Right lung (tissue), 10 donors: ENCODE results near the gene TBC1D8. TPM values are rescaled to one million over a fixed set of nuclear protein-coding genes. Genes with fewer than 3 reads are reported as not detected.
"Not testable (repeated sequence)": the region's sequence is repeated elsewhere in the genome, so short reads cannot be mapped to it uniquely, and the experiment has no call there.

Experiments
- DNase-seq, 2 donors: peaks; one replicate each; pipeline ENCODE4 v3.0.0-alpha.2; 2013
- long read RNA-seq, 8 donors: transcript quantifications; one replicate each; lab custom pipeline, GENCODE V29; 2026
- polyA plus RNA-seq, 5 donors: library from polyadenylated mRNA; unstranded; fragments of 120-200 nt; gene quantifications; one replicate each; pipeline versions ENCODE4 v1.2.1 to v1.2.3, GENCODE V29; 2013; ENCODE audit warnings: inconsistent platforms in 1 of 5, low replicate concordance in 1 of 5; ENCODE audit not compliant: insufficient read length in 5 of 5, insufficient read depth in 1 of 5

The TBC1D8 gene
- 10 to 100 TPM; 24.8 to 34.6 (median 27.4) TPM for polyA plus RNA-seq
- long read RNA-seq, donor 1 = 0 reads
- long read RNA-seq, donor 2, partial matches to known transcripts = 6 of 6 reads
- long read RNA-seq, donor 2, other reads (novel, unspliced or antisense) = 0 of 6 reads
- long read RNA-seq, donor 3, partial matches to known transcripts = 12 of 12 reads
- long read RNA-seq, donor 3, other reads (novel, unspliced or antisense) = 0 of 12 reads
- long read RNA-seq, donor 4 = 0 reads
- long read RNA-seq, donor 5 = 0 reads
- long read RNA-seq, donor 6, partial matches to known transcripts = 12 of 22 reads
- long read RNA-seq, donor 6, other reads (novel, unspliced or antisense) = 9 of 22 reads
- long read RNA-seq, donor 7 = 0 reads
- long read RNA-seq, donor 8 = 0 reads

DNA sequence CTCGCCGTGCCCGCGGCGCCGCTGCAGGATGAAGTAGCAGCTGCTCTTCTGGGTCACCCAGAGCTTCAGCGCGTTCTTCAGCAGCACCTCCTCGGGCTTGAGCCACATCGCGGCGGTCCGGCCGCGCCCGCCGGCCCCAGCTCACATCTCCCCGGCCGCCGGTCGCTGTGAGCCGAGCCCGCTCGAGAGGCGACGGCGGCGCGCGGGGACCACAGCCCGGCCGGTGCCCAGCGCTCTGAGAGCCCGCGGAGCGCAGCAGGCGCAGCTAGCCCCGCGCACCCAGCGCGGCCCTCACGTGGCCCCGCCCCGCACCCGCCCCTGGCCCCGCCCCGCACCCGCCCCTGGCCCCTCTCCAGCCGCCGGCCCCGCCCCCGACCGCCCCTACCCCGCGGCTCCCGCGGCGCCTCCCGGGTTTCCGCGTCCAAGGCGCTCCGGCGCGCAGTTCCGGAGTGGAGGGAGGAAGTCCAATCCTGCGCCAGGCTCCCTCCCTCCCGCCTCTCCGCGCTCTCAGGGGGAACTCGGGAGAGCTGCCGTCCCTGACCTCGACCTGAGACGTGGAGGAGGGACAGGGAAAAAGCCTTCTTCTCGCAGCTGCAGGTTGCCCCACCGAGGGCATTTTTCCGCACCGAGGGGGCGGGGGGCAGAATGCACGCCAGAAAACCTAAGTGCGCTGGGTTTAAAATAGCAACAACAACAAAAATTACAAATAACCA is at the start of gene TBC1D8:
Gene TBC1D8, minus strand, starts transcription at position 237 of the 713 bp plus-strand sequence. Its CDS starts 129 bp downstream, at position 108.
- peak; percentile 81 to 82 for DNase-seq

DNA sequence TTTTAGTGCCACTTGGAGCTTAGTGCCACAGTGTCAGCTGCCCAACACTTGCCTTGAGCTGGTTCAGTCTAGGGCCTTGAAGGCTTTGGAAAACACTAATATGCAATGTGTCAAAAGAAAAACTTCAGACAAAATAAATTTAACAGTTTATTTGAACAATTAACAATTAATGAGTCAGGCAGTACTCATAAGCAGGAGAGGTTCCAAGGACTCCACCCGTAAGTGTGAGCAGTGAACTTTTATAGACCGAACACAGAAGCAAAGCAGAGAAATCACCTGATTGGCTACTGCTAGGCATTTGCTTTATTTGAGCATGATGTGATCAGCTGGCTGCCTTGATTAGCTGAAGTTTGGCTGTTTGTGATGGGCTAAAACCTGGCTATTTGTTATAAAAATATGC is 49.5 kb upstream of the TBC1D8 start:
- no peak for DNase-seq

- no peak for DNase-seq
Observed at GRCh38 chr2:101199251-101199791, 48.1 kb upstream of the TBC1D8 start.

GRCh38 chr2:101197814-101198213 is 46.6 kb upstream of the TBC1D8 start:
- no peak for DNase-seq

DNA sequence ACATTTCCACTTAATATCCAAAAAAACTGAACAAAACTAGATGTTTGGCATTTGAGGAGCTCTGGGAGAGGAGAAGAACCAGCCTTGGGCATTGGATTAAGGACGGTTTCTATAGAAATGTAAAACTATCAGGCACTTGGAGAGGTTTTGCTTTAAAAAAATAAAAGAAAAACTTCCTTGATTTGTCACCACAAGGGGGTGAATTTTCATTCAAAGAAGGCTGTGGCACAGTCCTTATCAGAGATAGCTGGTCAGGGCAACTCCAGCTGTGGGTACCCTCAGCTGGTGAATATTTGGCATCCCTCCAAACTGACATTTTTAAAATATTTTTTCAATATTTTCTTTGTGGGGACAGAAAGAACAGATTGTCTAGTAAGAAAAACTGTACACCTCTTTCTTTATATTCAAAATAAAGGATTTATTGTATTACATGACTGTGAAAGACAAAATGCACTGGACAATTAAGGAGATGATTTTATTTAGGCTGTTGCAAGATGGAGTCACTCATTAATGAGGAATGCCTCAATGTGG is 46.1 kb upstream of the TBC1D8 start:
- DNase-seq = no peak

DNA sequence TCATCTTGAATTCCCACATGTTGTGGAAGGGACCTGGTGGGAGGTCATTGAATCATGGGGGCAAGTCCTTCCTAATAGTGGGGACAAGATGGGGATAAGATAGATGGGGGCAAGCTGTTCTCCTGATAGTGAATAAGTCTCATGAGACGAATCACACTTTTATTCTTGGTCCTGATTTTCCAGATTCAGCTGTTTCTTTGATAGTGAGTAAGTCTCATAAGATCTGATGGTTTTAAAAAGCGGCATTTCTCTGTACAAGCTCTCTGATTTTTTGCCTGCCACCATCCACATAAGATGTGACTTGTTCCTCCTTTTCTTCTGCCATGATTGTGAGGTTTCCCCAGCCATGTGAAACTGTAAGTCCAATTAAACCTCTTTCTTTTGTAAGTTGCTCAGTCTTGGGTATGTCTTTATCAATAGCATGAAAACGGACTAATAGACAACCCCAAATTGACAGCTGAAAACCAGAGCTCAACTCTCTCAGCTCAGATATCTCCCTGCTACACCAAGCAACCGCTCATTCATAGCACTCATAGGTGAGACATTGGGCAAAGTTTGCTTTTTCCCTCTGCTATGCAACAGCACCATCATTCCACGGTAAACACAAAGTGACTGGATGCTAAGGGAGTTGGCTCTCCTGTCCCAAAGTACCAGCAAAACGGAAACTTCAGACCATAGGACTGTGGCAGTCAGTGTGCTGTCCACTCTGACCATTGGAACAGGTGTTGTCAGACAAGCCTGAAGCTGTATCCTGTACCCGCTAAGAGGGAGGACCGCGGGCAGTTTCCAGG is 44.9 kb upstream of the TBC1D8 start:
- no peak for DNase-seq

- no peak for DNase-seq
Observed at GRCh38 chr2:101193033-101193626, 41.9 kb upstream of the TBC1D8 start.

- DNase-seq = no peak
Observed at GRCh38 chr2:101190747-101191516, 39.8 kb upstream of the TBC1D8 start.

- DNase-seq = no peak
Observed at GRCh38 chr2:101188683-101189405, 37.7 kb upstream of the TBC1D8 start.

- DNase-seq = no peak
Observed at GRCh38 chr2:101187131-101187530, 35.9 kb upstream of the TBC1D8 start.

GRCh38 chr2:101185656-101186055 is 34.5 kb upstream of the TBC1D8 start:
- DNase-seq = no peak

DNA sequence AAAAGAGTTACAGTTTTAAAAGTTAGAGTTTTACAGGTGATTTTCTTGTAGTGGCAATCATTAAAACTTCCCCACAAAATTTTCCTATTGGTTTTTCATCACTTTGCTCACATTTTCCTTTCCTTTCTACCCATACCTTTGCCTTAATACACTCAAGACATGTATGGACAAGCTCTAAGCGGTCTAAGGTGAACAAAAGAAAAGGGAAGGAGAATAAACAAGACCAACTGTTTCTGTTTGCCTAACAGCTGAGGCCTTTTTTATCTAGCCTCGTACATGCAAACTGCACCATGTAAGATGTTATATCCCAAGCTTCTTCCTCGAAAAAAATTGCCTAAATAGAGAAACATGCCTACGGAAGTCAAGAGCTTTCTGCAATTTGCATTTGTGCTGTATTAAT is 33.9 kb upstream of the TBC1D8 start:
- DNase-seq = no peak

GRCh38 chr2:101179982-101180381 is 28.8 kb upstream of the TBC1D8 start:
- no peak for DNase-seq

DNA sequence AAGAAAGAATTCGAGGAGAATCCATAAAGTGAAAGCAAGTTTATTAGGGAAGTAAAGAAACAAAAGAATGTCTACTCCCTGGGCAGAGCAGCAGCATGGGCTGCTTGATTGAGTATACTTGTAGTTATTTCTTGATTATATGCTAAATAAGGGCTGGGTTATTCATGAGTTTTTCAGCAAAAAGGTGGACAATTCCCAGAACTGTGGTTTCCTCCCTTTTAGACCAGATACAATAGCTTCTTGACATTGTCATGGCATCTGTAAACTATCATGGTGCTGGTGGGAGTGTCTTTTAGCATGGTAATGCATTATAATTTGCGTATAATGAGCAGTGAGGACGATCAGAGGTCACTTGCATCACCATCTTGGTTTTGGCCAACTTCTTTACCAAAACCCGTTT is 25.6 kb upstream of the TBC1D8 start:
- DNase-seq = no peak

DNA sequence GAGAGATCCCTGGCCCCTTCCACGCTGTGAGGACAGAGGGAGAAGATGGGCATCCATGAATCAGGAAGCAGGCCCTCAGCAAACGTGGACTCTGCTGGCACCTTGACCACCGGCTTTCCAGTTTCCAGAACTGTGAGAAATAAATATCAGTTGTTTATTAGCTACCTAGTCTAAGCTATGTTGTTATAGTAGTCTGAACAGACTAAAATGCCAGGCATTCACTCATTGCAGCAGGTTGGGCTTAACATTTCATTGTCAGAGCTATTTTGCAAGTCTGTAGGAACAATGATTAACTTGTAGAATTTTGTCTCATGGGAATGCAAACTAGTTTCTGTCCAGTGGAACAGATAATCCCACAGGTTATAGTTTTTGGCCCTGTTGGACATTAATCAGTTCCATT is 24.8 kb upstream of the TBC1D8 start:
- no peak for DNase-seq

DNA sequence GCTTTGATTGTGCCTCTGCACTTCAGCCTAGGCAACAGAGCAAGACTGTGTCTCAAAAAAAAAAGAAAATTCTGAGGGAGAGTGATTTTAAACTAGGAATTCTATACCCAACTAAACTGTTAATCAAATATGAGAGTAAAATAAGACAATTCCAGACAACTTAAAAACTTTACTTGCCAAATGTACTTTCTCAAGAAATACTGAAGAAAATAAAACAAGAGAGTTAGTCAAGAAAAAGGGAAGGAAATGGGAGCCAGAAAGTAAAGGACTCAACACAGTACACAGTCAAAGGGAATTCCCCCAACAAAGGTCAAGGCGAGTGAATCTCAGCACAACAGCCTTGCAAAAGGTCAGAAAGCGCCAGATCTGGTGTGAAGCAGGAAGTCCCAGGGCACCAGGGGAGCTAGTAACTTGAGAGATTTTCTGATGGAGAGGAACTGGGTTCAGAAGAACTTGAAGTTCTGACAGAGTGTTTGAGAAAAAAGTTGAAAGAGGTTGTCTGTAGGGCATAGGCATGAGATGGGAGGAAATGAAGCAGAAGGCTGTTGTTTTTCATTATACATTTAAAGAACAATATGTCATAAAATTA is 22.6 kb upstream of the TBC1D8 start:
- no peak for DNase-seq

- DNase-seq = not testable (repeated sequence)
Observed at GRCh38 chr2:101169822-101170221, 18.6 kb upstream of the TBC1D8 start.

- no peak for DNase-seq
Observed at GRCh38 chr2:101168706-101169105, 17.5 kb upstream of the TBC1D8 start.

GRCh38 chr2:101167532-101167931 is 16.4 kb upstream of the TBC1D8 start:
- not testable (repeated sequence) for DNase-seq
